PC-3 (cell line): ENCODE measurements around the gene TYK2.

ENCODE experiments used
- CTCF ChIP-seq: fragments of 300-600 bp; sonication (generic); conservative IDR thresholded peaks from 2 replicates; pipeline ENCODE4 v1.5.1; 2017; ENCODE audit warnings: antibody characterized with exemption, low read depth, mild to moderate bottlenecking, low read length
- EZH2 ChIP-seq: fragments of 300-600 bp; sonication (generic); IDR thresholded peaks from one replicate; pipeline ENCODE4 v1.6.1; 2017; ENCODE audit warnings: antibody characterized with exemption, mild to moderate bottlenecking, low read length; ENCODE audit not compliant: unreplicated experiment

- TF ChIP-seq CTCF (no peak), EZH2 (no peak)
These were observed 7.7 kb downstream of the TYK2 start for GRCh38 chr19:10372690-10373089.
